SIG-M5 (cell line): Measurements from ENCODE around the gene DVL1.

Experiments used
- DNase-seq: peaks from one replicate; lab custom pipeline; 2025; lab: John Stamatoyannopoulos, UW

The DVL1 gene

GRCh38 chr1:1309251-1310108, 39.7 kb downstream of the DVL1 start:
- DNase-seq: no peak

- no peak for DNase-seq
Measured at GRCh38 chr1:1308756-1309250, 40.4 kb downstream of the DVL1 start.

GRCh38 chr1:1307923-1308755, 41.1 kb downstream of the DVL1 start, which contains the start of the genes ACAP3 and PUSL1:
Gene ACAP3 (minus strand): TSS chr1:1307930. CDS start chr1:1307815, 115 bp downstream.
Gene PUSL1 (plus strand): TSS chr1:1308597. CDS start chr1:1308644, 47 bp downstream.
- DNase-seq: peak; percentile 55

GRCh38 chr1:1307261-1307922, 41.8 kb downstream of the DVL1 start:
- no peak for DNase-seq

GRCh38 chr1:1306661-1307260, 42.5 kb downstream of the DVL1 start:
- DNase-seq: no peak

GRCh38 chr1:1306070-1306660, 43.1 kb downstream of the DVL1 start:
- no peak for DNase-seq

GRCh38 chr1:1305300-1306069, 43.7 kb downstream of the DVL1 start:
- no peak for DNase-seq

GRCh38 chr1:1304331-1305299, 44.6 kb downstream of the DVL1 start:
- DNase-seq: no peak

GRCh38 chr1:1303736-1304135, 45.5 kb downstream of the DVL1 start:
- DNase-seq: no peak

- no peak for DNase-seq
Measured at GRCh38 chr1:1302951-1303509, 46.2 kb downstream of the DVL1 start.

- DNase-seq: no peak
Measured at GRCh38 chr1:1302006-1302430, 47.2 kb downstream of the DVL1 start.

- DNase-seq: no peak
Measured at GRCh38 chr1:1300352-1300739, 48.9 kb downstream of the DVL1 start.

- no peak for DNase-seq
Measured at GRCh38 chr1:1299686-1300351, 49.4 kb downstream of the DVL1 start.

- DNase-seq: no peak
Measured at GRCh38 chr1:1298861-1299685, 50.1 kb downstream of the DVL1 start.

- DNase-seq: no peak
Measured at GRCh38 chr1:1297802-1298424, 51.3 kb downstream of the DVL1 start.

- DNase-seq: no peak
Measured at GRCh38 chr1:1296070-1297061, 52.9 kb downstream of the DVL1 start.
